NK-92 (cell line): ENCODE measurements around the gene PPL.
"Not testable (repeated sequence)": the region's sequence is repeated elsewhere in the genome, so short reads cannot be mapped to it uniquely, and the experiment has no call there.

Experiments used
- DNase-seq: peaks from one replicate; lab custom pipeline; 2025; ENCODE audit not compliant: unreplicated experiment; lab: John Stamatoyannopoulos, UW

Gene PPL

GRCh38 chr16:4960579-4960978 is 23.6 kb upstream of the PPL start:
- no peak for DNase-seq

GRCh38 chr16:4958510-4959438 is 21.8 kb upstream of the PPL start:
- DNase-seq = no peak

- DNase-seq = no peak
Observed at GRCh38 chr16:4957720-4958509, 21.0 kb upstream of the PPL start, which contains the start of gene SEC14L5. SEC14L5 (plus strand) TSS chr16:4958330; CDS start chr16:4959324, 994 bp downstream.

- no peak for DNase-seq
Observed at GRCh38 chr16:4957420-4957719, 20.4 kb upstream of the PPL start.

GRCh38 chr16:4954714-4955113 is 17.8 kb upstream of the PPL start:
- DNase-seq = no peak

GRCh38 chr16:4951583-4951982 is 14.6 kb upstream of the PPL start:
- not testable (repeated sequence) for DNase-seq

GRCh38 chr16:4949986-4950385 is 13.0 kb upstream of the PPL start:
- DNase-seq = no peak

GRCh38 chr16:4948903-4949766 is 12.2 kb upstream of the PPL start:
- no peak for DNase-seq

GRCh38 chr16:4947722-4948503 is 11.0 kb upstream of the PPL start:
- DNase-seq = no peak

GRCh38 chr16:4946917-4947316 is 10.0 kb upstream of the PPL start:
- no peak for DNase-seq

- DNase-seq = no peak
Observed at GRCh38 chr16:4945560-4946502, 8.9 kb upstream of the PPL start.

- no peak for DNase-seq
Observed at GRCh38 chr16:4944333-4945281, 7.7 kb upstream of the PPL start.

GRCh38 chr16:4942481-4942880 is 5.5 kb upstream of the PPL start:
- no peak for DNase-seq

GRCh38 chr16:4940719-4941118 is 3.8 kb upstream of the PPL start:
- no peak for DNase-seq

GRCh38 chr16:4938683-4939030 is 1.7 kb upstream of the PPL start:
- no peak for DNase-seq

GRCh38 chr16:4937782-4938682 is 1.1 kb upstream of the PPL start:
- DNase-seq = no peak
